Fibroblast of the aortic adventitia (primary cell): ENCODE measurements around the gene CASS4. TPM values are rescaled to one million over a fixed set of nuclear protein-coding genes. Genes with fewer than 3 reads are reported as not detected.
A peak's percentile ranks its signal among the peaks of the same experiment; 100 is the strongest.

Experiments used
- DNase-seq: peaks from one replicate; pipeline ENCODE4 v3.0.0-alpha.2; 2010; ENCODE audit warnings: low read depth
- H3K4me3 ChIP-seq: 2 replicates; pipeline ENCODE4 v1.5.1; 2011; ENCODE audit warnings: low read depth, mild to moderate bottlenecking, control low read depth, low read length, moderate library complexity
- CTCF ChIP-seq: IDR thresholded peaks from 2 replicates; pipeline ENCODE4 v1.5.1; 2011; ENCODE audit warnings: mild to moderate bottlenecking, low read length, control low read depth, inconsistent platforms; ENCODE audit not compliant: insufficient read depth
- total RNA-seq: library from RNA; depleted of rRNA; stranded (reverse); fragments of >200 nt; gene quantifications from 2 replicates; pipeline ENCODE4 v1.2.3, GENCODE V29; 2012; ENCODE audit warnings: low replicate concordance

Gene CASS4
- total RNA-seq, 1 donor, result 0.09 TPM

GRCh38 chr20:56391596-56392131, 20.4 kb upstream of the CASS4 start:
- TF ChIP-seq CTCF, result no peak
- DNase-seq, result peak; percentile 8
- peak overlapping the region; percentile 90 for H3K4me3 ChIP-seq

- peak; percentile 100 for DNase-seq
- peak within 1 kb of the TSS; percentile 100 for H3K4me3 ChIP-seq
- TF ChIP-seq CTCF, result no peak
Observed at GRCh38 chr20:56392132-56392880, 19.8 kb upstream of the CASS4 start, which contains the start of the genes AURKA and CSTF1. AURKA (minus strand) TSS chr20:56392215; CDS start chr20:56388197, 4,018 bp downstream. CSTF1 (plus strand) TSS chr20:56392645; CDS start chr20:56395553, 2,908 bp downstream.

DNA sequence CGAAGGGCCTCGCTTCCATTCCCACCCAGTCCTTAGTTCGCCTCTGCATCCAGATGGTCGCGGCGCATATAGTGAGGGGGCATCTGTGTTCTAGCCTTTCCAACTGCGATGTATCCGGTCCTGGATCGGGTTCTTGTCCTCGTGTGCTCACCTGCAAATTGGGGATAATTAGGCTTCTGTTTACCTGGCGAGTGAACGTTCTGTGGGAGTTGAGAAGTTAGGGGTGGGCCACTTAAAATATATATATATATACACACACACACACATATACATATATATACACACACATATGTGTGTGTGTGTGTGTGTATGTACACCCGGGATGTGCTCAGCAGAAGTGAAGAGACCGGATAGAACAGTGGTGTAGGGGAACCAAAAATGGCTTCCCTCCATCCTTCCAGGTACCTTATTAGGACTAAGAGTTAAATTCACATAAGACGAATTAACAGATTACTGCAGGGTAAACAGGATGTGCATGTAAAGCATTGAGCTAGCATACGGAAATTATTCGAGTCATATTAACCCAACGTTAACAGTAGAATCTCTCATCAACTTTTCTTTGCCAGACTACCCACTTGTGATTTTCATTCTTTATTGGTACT, 19.1 kb upstream of the CASS4 start:
- no peak for TF ChIP-seq CTCF
- DNase-seq, result peak; percentile 25
- H3K4me3 ChIP-seq, result peak overlapping the region; percentile 100

GRCh38 chr20:56393653-56394052, 18.4 kb upstream of the CASS4 start:
- peak overlapping the region; percentile 100 for H3K4me3 ChIP-seq
- TF ChIP-seq CTCF, result no peak
- no peak for DNase-seq

- DNase-seq, result no peak
- no peak for TF ChIP-seq CTCF
- no peak overlapping the region for H3K4me3 ChIP-seq
Observed at GRCh38 chr20:56395166-56395565, 16.9 kb upstream of the CASS4 start.

- DNase-seq, result peak; percentile 92
- peak; percentile 84 for TF ChIP-seq CTCF
- no peak overlapping the region for H3K4me3 ChIP-seq
Observed at GRCh38 chr20:56400001-56400640, 11.9 kb upstream of the CASS4 start.
